ENCODE measurements around the gene VSTM2B. TPM values are rescaled to one million over a fixed set of nuclear protein-coding genes. Genes with fewer than 3 reads are reported as not detected.

Gene VSTM2B
- total and polyA plus RNA-seq, 2 of the 13 experiments (the other 11 are each of a cell fraction or from before 2014, with no cell fraction given), result not detected

DNA sequence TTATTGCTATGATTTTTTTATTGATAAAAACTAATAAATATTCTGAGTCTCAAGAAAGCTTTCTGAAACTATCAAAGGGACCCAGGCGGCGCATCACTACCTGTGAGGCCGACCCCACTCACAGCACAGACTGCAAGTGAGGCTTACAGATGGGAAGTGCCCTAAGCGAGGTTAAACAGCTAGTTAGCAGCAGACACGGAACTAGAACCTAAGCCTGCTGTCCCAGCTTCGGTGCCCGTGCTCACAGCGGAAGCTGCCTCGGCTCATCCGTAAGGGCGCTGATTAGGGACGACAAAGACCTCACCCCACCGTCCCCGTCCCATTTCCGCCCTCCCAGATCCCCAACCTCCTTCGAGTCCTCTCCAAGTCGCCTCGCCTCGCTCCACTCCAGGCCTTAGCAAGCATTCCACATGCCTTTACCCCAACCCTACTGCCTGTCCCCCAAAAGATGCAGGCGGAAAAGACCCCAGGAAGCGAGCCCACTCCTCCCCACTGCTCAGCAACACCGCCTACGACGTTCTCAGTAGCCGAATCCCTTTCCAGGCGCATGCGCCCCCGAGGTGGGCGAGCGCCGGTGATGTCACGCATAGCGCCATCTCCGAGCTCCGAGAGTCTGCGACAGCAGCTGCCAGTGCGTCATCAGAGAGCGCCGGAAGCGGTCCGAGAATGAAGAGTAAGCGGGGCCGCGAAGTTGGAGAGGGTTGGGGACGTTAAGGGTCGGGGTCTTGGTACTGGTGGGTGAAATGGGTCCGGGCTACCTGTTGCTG, 80.0 kb downstream of the VSTM2B start, which contains the start of gene POP4 (continued):
- TF ChIP-seq, protein P1, sequence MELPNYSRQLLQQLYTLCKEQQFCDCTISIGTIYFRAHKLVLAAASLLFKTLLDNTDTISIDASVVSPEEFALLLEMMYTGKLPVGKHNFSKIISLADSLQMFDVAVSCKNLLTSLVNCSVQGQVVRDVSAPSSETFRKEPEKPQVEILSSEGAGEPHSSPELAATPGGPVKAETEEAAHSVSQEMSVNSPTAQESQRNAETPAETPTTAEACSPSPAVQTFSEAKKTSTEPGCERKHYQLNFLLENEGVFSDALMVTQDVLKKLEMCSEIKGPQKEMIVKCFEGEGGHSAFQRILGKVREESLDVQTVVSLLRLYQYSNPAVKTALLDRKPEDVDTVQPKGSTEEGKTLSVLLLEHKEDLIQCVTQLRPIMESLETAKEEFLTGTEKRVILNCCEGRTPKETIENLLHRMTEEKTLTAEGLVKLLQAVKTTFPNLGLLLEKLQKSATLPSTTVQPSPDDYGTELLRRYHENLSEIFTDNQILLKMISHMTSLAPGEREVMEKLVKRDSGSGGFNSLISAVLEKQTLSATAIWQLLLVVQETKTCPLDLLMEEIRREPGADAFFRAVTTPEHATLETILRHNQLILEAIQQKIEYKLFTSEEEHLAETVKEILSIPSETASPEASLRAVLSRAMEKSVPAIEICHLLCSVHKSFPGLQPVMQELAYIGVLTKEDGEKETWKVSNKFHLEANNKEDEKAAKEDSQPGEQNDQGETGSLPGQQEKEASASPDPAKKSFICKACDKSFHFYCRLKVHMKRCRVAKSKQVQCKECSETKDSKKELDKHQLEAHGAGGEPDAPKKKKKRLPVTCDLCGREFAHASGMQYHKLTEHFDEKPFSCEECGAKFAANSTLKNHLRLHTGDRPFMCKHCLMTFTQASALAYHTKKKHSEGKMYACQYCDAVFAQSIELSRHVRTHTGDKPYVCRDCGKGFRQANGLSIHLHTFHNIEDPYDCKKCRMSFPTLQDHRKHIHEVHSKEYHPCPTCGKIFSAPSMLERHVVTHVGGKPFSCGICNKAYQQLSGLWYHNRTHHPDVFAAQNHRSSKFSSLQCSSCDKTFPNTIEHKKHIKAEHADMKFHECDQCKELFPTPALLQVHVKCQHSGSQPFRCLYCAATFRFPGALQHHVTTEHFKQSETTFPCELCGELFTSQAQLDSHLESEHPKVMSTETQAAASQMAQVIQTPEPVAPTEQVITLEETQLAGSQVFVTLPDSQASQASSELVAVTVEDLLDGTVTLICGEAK (IDR thresholded peaks at IDR 0.05), result no peak
- TF ChIP-seq, protein P1 (CRISPR knock-in tag; IDR thresholded peaks at IDR 0.05), result peak; percentile 70
- no peak; the same call in 1 of the 2 replicates for TF ChIP-seq ZNF747 (CRISPR knock-in tag; IDR thresholded peaks at IDR 0.05; ENCODE audit: borderline replicate concordance)
- TF ChIP-seq ZNF720 (CRISPR knock-in tag; IDR thresholded peaks at IDR 0.05), result no peak
- no peak for TF ChIP-seq MTA3 (CRISPR knock-in tag; IDR thresholded peaks at IDR 0.05)
- peak; percentile 91; the same call in 1 of the 2 replicates for TF ChIP-seq ZNF510 (CRISPR knock-in tag; IDR thresholded peaks at IDR 0.05; ENCODE audit: low read depth)
- peak; percentile 53; the same call in 1 of the 2 replicates for TF ChIP-seq ELF3 (CRISPR knock-in tag; IDR thresholded peaks at IDR 0.05)
- TF ChIP-seq ZFX (CRISPR knock-in tag; IDR thresholded peaks at IDR 0.05; ENCODE audit: low read depth), result peak; percentile 84; the same call in 1 of the 2 replicates
- TF ChIP-seq, protein P2, sequence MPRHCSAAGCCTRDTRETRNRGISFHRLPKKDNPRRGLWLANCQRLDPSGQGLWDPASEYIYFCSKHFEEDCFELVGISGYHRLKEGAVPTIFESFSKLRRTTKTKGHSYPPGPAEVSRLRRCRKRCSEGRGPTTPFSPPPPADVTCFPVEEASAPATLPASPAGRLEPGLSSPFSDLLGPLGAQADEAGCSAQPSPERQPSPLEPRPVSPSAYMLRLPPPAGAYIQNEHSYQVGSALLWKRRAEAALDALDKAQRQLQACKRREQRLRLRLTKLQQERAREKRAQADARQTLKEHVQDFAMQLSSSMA (CRISPR knock-in tag; IDR thresholded peaks at IDR 0.05), result 0 out of 2 replicates have a peak, but pooled peaks have one; percentile 36
- TF ChIP-seq MXD4 (CRISPR knock-in tag; IDR thresholded peaks at IDR 0.05), result no peak
- TF ChIP-seq MED1 (CRISPR knock-in tag; IDR thresholded peaks at IDR 0.05), result peak; percentile 71
- no peak for TF ChIP-seq ZNF607 (CRISPR knock-in tag; IDR thresholded peaks at IDR 0.05; ENCODE audit: borderline replicate concordance)
- no peak for TF ChIP-seq ZNF264 (CRISPR knock-in tag; IDR thresholded peaks at IDR 0.05)
- TF ChIP-seq PRMT3 (CRISPR knock-in tag; IDR thresholded peaks at IDR 0.05; ENCODE audit: borderline replicate concordance, low read depth), result no peak
- TF ChIP-seq ZNF674 (CRISPR knock-in tag; IDR thresholded peaks at IDR 0.05; ENCODE audit: low read depth), result no peak
- TF ChIP-seq, protein P3, sequence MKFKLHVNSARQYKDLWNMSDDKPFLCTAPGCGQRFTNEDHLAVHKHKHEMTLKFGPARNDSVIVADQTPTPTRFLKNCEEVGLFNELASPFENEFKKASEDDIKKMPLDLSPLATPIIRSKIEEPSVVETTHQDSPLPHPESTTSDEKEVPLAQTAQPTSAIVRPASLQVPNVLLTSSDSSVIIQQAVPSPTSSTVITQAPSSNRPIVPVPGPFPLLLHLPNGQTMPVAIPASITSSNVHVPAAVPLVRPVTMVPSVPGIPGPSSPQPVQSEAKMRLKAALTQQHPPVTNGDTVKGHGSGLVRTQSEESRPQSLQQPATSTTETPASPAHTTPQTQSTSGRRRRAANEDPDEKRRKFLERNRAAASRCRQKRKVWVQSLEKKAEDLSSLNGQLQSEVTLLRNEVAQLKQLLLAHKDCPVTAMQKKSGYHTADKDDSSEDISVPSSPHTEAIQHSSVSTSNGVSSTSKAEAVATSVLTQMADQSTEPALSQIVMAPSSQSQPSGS (CRISPR knock-in tag; IDR thresholded peaks at IDR 0.05), result peak; percentile 88
- no peak for TF ChIP-seq MEIS1 (CRISPR knock-in tag; IDR thresholded peaks at IDR 0.05; ENCODE audit: borderline replicate concordance)
- no peak for TF ChIP-seq ZKSCAN5 (CRISPR knock-in tag; IDR thresholded peaks at IDR 0.05)
- TF ChIP-seq ZNF614 (CRISPR knock-in tag; IDR thresholded peaks at IDR 0.05; ENCODE audit: borderline replicate concordance), result peak; percentile 54; the same call in 1 of the 2 replicates
